ENCODE data around the gene SLC13A4.

SLC13A4 gene

GRCh38 chr7:135721198-135721820 is 6.7 kb downstream of the SLC13A4 start:
- in situ Hi-C loops (cut with HindIII; ENCODE audit: low sequenced_read_pairs): no loop called here

- in situ Hi-C loops (cut with HindIII; ENCODE audit: low sequenced_read_pairs): no loop called here
These were observed 8.3 kb downstream of the SLC13A4 start for GRCh38 chr7:135719688-135720087.

GRCh38 chr7:135718794-135719437 is 9.1 kb downstream of the SLC13A4 start:
- in situ Hi-C loops (cut with HindIII; ENCODE audit: low sequenced_read_pairs): no loop called here

GRCh38 chr7:135718219-135718618 is 9.8 kb downstream of the SLC13A4 start:
- in situ Hi-C loops (cut with HindIII; ENCODE audit: low sequenced_read_pairs): no loop called here

- in situ Hi-C loops (cut with HindIII; ENCODE audit: low sequenced_read_pairs): no loop called here
These were observed 10.3 kb downstream of the SLC13A4 start for GRCh38 chr7:135717693-135718092.

GRCh38 chr7:135716677-135717238 is 11.2 kb downstream of the SLC13A4 start:
- in situ Hi-C loops (cut with HindIII; ENCODE audit: low sequenced_read_pairs): no loop called here

GRCh38 chr7:135715673-135716072 is 12.3 kb downstream of the SLC13A4 start:
- in situ Hi-C loops (cut with HindIII; ENCODE audit: low sequenced_read_pairs): no loop called here

- in situ Hi-C loops (cut with HindIII; ENCODE audit: low sequenced_read_pairs): no loop called here
These were observed 12.9 kb downstream of the SLC13A4 start for GRCh38 chr7:135715055-135715522.

GRCh38 chr7:135714534-135715009 is 13.4 kb downstream of the SLC13A4 start:
- in situ Hi-C loops (cut with HindIII; ENCODE audit: low sequenced_read_pairs): no loop called here

- in situ Hi-C loops (cut with HindIII; ENCODE audit: low sequenced_read_pairs): no loop called here
These were observed 14.0 kb downstream of the SLC13A4 start for GRCh38 chr7:135713836-135714470.

- in situ Hi-C loops (cut with HindIII; ENCODE audit: low sequenced_read_pairs): no loop called here
These were observed 15.2 kb downstream of the SLC13A4 start for GRCh38 chr7:135712796-135713195.

GRCh38 chr7:135712182-135712782 is 15.7 kb downstream of the SLC13A4 start:
- in situ Hi-C loops (cut with HindIII; ENCODE audit: low sequenced_read_pairs): no loop called here

- in situ Hi-C loops (cut with HindIII; ENCODE audit: low sequenced_read_pairs): no loop called here
These were observed 16.9 kb downstream of the SLC13A4 start for GRCh38 chr7:135711139-135711469.

- in situ Hi-C loops (cut with HindIII; ENCODE audit: low sequenced_read_pairs): no loop called here
These were observed 17.4 kb downstream of the SLC13A4 start for GRCh38 chr7:135710417-135711138.

GRCh38 chr7:135709508-135709907 is 18.5 kb downstream of the SLC13A4 start:
- in situ Hi-C loops (cut with HindIII; ENCODE audit: low sequenced_read_pairs): no loop called here

GRCh38 chr7:135708041-135708440 is 19.9 kb downstream of the SLC13A4 start:
- in situ Hi-C loops (cut with HindIII; ENCODE audit: low sequenced_read_pairs): no loop called here

GRCh38 chr7:135707570-135707966 is 20.4 kb downstream of the SLC13A4 start:
- in situ Hi-C loops (cut with HindIII; ENCODE audit: low sequenced_read_pairs): no loop called here

- in situ Hi-C loops (cut with HindIII; ENCODE audit: low sequenced_read_pairs): no loop called here
These were observed 21.0 kb downstream of the SLC13A4 start for GRCh38 chr7:135706858-135707569.

- in situ Hi-C loops (cut with HindIII; ENCODE audit: low sequenced_read_pairs): no loop called here
These were observed 21.8 kb downstream of the SLC13A4 start for GRCh38 chr7:135706038-135706742.

Data from endothelial cell of hepatic sinusoid (primary cell).